RPMI7951 (cell line): ENCODE data around the gene MZT2B. TPM values are rescaled to one million over a fixed set of nuclear protein-coding genes. Genes with fewer than 3 reads are reported as not detected.
"Not testable (repeated sequence)": the region's sequence is repeated elsewhere in the genome, so short reads cannot be mapped to it uniquely, and the experiment has no call there.

Experiments used
- DNase-seq: peaks from one replicate; pipeline ENCODE4 v3.0.0-alpha.2; 2012; ENCODE audit warnings: low read depth
- total RNA-seq: library from RNA; depleted of rRNA; stranded (reverse); fragments of >200 nt; shearing (Covaris generic); gene quantifications from 2 replicates; pipeline ENCODE4 v1.2.3, GENCODE V29; 2014

Gene MZT2B
- total RNA-seq, 1 experiment from 2014 or later, result 192 TPM

DNA sequence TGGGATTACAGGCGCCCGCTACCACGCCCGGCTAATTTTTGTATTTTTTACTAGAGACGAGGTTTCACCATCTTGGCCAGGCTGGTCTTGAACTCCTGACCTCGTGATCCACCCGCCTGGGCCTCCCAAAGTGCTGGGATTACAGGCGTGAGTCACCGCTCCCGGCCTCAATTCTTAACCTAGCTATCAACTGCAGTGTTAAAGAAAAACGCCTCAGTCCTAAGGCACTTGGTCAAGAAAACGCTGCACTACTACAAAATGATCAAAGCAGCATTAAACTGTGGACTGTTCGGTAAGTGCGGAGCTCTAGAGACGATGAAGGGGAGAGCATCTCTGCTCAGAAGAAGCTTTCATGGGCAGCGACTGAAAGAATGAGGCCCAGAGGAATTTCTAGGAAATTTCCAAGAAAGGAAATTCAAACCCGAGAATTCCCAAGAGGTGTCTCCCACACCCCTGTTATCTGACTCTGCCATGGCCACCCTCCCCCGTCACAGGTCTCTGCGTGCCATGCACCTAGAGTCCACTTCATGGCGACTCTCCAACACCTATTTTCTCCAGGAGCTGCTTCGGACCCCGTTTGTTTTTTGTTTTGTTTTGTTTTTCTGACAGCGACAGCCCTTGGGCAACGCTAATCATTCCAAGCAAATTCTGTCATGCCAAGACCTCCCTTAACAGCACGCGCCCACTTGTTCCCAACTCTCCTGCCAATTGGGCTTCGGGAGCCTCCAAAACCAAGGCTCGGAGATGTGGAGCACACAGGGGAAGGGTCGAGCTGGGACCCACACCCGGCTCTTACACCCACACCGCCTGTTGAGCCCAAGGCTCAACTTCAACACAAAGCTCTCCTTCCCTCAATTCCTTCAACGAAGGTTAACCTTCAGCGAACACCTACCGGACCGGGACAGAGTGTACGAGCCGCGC is 1.4 kb upstream of the MZT2B start:
- DNase-seq, result peak; percentile 34

DNA sequence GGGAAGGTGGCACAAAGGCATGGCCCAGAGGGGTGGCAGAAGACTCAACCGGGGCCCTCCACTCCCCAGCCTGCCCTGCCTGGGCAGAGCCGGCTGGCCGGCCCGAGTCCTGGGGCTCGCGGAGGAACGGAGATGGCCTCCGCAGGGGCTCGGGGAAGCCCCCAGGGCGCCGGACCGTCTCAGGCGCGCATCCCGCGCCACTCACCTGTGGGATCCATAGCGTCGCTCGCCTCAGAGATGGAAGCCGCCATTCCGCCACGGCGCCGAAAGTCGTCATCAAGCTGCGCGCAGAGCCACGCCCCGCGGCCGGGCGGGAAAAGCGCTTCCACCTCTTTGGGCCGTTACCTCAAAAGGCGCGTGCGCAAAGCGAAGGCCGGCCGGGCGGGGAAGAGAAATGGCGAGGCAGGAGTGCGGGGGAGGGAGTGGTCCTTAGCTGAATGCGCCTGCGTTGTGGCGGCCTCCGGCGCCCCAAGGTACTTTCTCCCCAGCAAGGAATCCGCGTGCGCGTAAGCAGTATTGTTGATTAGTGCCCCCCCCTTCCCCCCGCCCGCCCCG is 660 bp upstream of the MZT2B start, which contains the start of gene SMPD4:
Gene SMPD4 (minus strand): TSS at position 278 of the 555 bp plus-strand sequence. CDS start 5,010 bp downstream, outside the sequence.
- DNase-seq, result peak; percentile 93

DNA sequence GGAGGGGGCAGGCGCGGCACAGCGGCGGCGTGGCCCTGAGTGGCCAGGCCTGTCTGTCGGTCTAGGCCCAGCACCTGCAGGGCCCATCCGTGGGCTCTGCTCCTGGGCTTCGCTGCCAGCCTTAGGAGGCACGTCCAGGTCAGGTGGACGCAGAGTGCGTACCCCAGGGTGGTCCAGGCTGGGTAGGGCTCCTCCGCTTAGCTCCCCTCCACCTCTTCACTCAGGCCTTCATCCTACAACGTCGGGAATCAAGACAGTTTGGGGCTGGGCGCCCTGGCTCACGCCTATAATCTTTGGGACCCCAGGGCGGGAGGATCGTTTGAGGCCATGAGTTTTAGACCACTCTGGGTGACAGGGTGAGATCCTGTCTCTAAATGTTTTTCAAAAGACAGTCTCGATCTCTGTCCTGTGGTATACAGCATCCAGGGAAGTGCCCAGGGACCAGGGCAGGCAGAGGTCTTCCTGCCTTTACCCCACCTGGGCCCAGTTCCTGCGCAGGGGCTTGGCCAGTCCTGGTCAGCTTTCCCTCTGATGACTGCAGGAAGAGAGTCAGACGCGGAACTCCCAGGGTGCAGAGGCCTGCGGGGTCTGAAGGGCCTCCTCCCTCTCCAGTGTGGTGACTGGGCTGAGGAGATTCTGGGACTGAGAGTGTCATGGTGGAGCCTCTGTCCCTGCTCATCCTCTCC is 907 bp downstream of the MZT2B start:
- DNase-seq, result peak; percentile 9

DNA sequence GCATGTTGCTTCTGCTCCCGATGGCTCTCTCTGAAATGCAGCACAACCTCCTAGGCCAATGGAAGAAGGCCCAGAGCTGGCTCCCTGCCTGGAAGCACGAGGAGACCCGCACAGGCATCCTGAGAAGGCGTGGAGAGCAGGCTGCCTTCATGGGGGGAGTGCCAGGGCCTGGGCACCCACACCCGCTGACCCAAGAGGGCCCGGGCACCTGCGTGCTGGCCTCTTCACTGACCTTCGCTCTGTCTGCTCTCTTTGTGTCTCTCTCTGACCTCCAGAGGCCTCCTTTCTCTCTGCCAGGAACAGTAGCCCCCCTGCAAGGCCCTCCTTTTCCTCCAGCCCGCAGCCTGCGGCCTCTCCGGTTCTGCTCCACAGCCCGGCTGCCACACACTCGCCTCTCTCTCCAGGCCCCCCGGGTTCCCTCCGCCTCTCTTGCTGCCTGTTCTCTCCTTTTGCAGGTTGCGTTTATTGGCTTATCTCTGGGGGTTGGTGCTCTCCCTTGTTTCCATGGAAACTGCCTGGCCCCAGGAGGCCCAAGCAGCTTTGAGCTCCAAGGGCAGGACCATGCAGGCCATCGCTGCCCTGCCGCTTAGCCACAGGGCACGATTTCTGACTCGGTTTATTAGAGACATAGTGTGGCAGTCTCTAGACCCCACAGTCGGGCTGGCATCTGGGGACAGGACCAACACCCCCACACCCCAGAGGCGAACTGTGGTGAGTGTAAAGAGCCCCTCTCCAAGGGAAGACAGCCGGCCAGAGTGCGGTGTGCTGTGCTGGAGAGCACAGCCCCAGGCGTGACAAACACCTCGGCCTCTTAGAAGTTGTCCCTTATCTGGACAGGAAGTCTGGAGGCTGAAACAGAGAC is 1.7 kb downstream of the MZT2B start:
- DNase-seq, result no peak

DNA sequence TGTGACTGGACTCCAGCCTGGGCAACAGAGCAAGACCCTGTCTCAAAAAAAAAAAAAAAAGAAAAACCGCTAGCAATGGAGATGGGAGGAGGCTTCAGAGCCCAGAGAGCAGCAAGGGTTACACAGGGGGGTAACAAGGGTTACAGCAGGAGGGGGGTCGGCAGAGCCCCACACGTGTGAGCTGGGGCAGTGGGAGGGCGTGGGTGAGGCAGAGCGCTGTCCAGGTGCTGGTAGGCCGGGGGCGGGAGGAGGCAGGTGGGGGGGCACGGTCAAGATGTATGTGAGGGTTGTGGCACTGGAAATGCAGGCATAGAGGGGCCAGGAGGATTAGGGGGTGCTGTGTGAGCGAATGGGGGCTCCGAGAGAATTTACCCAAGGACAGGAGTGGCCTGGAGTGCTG is 3.4 kb downstream of the MZT2B start:
- DNase-seq, result no peak

DNA sequence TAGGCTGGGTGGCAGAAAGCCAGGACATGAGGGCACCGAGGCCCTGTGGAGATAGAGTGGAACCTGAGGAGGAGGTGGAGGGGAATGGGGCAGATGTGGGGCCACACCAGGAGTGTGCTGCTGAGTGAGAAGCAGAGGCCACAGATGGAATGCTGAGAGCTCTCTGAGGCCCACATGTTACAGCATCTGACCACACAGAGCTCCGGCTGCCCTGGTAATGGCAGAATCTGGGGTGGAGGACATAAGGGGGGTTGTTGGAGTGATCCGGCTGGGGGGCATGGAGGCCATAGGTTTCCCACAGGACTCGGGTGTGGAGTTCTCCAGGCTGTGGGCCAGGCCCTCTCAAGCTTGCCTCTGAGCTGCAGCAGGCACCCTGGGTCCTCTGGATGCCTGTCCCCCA is 3.8 kb downstream of the MZT2B start:
- DNase-seq, result no peak

DNA sequence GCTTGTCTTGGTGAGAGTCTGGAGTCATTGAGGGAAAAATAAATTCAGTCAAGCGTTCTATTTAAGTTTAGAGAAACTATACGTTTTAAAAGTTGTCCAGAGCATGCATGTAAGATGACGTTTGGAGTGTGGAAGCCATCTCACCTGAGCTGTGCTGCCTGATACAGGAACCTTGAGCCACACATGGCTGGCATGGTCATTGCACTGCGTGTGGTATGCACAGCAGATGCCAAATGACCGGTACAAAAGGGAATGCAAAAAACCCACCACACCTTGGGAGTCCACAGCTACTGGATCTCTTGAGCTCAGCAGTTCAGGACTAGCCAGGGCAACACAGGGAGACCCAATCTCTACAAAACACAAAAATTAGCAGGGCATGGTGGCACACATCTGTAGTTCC is 4.3 kb downstream of the MZT2B start:
- DNase-seq, result no peak

DNA sequence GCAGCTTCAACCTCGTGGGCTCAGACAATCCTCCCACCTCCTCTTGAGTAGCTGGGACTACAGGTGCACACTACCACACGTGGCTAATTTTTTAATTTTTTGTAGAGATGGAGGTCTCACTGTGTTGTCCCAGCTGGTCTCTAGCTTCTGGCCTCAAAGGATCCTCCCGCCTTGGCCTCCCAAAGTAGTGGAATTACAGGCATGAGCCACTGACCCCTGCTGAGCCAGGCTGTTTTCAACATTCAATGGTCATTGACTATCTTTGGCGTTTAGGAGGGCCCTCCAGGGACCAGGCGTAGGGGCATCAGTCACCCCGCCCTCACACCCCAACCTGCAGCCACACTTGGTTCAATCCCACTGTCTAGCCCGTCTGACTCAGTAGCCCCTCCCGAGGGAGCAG is 5.2 kb downstream of the MZT2B start:
- no peak for DNase-seq

DNA sequence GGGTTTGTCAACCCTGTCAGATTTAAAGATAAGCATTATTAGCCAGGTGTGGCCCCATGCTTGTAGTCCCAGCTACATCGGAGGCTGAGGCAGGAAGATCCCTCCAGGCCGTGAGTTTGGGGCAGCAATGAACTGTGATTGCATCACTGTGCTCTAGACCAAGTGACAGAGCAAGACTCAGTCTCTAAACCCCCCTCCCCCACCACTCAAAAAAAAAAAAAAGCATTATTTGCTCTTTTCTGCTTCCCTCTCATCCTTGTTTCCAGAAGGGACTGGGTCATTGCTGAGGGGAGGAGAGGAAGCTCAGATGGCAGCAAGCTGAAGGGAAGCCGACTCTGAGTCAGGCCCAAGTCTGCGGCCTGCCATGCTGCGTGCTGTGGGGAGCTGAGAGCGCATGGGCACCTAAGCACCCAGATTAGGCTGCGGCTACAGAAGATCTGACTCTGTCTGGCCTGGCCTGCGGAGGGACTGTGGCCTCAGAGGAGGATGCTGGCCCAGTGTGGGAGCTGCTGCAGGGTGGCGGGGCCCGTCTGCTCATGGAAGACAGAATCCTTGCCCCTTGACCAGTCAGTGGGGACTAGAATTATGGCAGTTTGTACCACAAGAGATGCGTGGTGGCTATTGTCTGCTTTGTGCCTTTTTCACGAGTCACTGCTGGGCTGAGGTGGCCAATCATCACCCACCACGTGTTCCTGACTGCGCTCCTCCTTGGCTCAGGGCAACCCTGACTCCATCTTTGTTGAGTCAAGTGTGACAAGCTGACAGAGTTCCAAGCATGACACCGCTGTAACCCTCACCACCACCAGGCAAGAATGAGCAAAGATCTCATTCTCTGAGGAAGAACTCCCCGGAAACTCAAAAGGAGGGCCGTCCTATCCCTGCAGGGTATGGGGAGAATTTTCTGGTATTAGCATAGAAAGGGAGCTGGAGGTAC is 6.1 kb downstream of the MZT2B start:
- not testable (repeated sequence) for DNase-seq

DNA sequence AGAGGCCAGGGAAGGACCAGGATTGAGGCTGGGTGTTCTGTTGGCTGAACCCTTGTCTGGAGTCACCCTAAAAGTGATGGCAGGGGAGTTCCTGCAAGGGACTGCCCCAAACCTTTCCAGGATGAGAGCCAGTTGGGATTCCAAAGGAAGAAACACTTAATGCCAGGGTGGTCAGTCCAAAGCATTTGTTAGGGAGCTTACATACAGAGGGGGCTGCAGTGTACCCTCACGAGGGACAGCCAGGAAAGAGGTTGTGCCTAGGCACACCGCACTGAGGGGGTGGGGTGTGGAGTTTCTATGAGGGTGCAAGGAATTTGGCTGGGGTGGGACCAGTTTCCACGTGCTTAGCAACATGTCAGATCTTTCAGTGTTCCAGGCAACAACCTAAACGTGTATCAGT is 6.9 kb downstream of the MZT2B start:
- not testable (repeated sequence) for DNase-seq

DNA sequence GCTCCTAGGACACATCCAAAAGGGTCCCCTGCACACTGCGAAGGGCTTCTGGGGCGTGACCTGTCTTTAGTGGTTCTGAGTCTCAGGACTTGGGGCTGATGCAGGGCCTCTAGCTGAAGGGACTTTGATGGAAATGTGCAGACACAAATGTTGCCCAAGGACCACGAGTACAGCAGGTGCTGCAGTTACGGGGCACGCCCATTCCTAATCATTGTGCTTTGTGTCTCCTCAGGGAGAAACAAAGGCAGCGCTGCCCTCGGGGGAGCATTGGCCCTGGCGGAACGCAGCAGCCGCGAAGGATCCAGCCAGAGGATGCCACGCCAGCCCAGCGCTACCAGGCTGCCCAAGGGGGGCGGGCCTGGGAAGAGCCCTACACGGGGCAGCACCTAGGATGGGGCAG is 8.2 kb downstream of the MZT2B start:
- no peak for DNase-seq

DNA sequence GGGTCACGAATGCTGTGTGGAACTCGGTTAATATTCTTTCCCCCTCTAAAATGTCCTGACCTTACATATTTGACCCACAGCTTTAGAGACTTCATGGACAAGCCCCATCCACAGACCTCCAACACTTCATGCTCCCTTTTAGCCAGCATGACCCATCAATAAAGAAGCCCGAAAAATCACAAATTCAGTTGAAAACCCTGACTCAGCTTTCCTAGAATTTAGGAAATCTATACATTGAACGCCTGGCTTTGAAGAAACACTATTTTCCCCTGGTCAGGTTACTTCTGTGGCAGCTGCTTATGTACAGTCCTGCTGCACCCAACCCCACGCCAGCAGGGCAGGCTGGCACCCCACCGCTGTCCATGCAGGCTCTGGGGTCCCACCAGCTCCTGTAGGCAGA is 9.3 kb downstream of the MZT2B start:
- not testable (repeated sequence) for DNase-seq

DNA sequence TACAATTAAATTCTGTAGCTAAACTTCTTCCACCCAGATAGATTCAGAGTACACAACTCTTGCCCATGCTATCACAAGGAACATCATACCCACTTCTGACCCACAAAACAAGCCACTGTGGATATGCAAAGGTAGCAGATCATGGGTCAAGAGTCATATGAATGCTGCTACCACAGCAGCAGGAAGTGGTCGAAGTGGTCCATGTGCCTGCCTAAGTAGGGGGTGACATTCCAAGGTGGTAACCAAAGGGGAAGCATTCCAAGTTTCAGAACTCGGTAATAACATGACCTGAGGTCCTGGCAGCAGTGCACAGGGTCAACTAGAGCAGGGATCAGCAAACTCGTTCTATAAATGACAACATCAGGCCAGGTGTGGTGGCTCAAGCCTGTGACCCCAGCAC is 10.4 kb downstream of the MZT2B start:
- not testable (repeated sequence) for DNase-seq

DNA sequence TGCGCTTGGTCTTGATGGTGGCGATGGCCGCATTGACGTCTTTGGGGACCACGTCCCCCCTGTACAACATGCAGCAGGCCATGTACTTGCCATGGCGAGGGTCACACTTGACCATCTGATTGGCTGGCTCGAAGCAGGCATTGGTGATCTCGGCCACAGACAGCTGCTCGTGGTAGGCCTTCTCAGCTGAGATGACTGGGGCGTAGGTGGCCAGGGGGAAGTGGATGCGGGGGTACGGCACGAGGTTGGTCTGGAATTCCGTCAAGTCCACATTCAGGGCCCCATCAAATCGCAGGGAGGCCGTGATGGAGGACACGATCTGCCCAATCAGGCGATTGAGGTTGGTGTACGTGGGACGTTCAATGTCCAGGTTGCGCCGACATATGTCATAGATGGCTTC is 11.8 kb downstream of the MZT2B start:
- not testable (repeated sequence) for DNase-seq

DNA sequence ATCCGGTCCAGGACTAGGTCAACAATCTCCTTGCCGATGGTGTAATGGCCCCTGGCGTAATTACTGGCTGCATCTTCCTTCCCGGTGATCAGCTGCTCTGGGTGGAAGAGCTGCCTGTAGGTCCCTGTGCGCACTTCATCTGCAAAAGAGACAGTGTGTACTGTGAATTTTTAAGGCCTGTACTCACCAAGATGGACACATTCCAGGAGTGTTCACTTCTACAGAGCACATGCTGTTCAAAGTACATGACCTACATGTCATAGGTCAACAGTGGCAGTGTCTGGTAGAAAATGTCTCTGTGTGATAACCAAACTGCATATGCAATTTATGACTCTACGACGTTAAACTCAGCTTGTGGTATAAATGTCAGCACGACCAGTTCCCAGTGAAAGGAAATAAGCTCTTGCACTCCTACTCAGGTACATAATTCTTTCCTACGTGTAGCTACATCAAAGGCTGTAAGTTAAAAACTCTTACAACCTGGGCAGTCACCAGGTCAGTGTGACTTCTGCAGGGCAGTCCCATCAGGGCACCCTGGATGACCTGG is 13.1 kb downstream of the MZT2B start:
- not testable (repeated sequence) for DNase-seq

DNA sequence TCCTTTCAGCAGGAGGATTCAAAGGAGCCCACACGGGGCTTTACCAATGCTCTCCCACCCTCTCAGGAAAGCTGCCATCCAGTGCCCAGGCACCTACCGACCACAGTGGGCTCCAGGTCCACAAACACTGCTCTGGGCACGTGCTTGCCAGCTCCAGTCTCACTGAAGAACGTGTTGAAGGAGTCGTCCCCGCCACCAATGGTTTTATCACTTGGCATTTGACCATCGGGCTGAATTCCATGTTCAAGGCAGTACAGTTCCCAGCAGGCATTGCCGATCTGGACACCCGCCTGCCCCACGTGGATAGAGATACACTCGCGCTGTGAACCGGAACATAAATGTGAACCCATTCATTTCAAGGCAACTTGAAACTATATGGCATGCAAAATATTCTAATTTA is 14.0 kb downstream of the MZT2B start:
- DNase-seq, result not testable (repeated sequence)

DNA sequence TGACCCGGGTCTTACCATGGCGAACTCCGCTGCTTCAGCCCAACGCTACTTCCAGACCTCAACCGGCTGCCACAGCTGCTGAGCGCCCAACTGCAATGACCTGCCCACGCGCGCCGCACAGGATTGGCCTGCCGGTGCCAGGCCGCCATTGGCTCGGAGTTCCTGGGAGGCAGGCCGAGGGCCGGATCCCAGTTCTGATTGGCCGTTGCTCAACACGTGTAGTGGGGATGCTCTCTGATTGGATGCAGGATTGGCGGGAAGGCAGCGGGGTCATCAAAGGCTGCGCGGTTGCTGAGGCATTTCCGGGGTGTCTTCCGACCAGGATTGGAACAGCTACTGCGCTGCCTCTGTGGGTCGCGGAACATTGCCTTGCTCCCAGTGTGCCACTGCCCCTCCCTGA is 16.3 kb downstream of the MZT2B start, which contains the start of gene TUBA3E:
Gene TUBA3E (minus strand): TSS at position 97 of the 400 bp plus-strand sequence. CDS start 79 bp downstream, at position 18.
- DNase-seq, result no peak

DNA sequence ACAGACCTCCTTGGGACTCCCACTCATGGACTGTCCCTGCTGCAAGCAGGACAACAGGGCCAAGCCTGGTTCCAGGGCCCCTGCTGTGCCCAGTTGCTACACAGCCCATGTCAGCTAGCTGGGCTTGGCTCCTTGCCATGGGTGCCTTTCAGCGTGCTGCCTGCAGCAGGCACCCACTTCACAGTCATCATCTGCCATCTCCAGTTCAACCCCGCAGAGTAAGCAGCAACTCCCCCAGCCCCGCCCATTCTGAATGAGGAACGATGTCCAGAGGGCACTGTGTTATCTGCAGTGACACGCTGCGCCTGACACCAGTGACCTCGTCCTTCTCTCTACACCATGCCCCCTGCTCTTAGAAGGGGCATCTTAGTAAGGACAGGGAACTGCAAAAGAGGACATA is 20.5 kb downstream of the MZT2B start:
- not testable (repeated sequence) for DNase-seq

DNA sequence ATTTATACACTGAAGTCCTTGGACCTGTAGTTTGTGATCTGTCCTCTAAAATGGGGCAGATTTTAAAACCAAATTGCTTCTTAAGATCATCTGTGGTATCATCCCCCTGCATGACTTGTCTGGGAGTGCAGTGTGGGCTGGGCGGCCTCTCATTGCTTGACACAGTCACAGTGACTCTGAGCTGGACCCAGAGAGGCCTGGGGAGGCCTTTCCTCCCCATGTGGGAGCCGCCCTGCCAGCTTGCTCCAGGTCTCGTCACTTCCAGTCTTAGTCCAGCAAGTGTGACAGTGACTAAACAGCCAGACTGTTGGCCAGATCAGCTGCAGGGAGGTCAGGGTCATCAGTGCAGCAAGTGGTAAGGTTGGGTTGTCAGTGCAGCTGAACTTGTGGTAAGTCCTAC is 21.1 kb downstream of the MZT2B start:
- not testable (repeated sequence) for DNase-seq

DNA sequence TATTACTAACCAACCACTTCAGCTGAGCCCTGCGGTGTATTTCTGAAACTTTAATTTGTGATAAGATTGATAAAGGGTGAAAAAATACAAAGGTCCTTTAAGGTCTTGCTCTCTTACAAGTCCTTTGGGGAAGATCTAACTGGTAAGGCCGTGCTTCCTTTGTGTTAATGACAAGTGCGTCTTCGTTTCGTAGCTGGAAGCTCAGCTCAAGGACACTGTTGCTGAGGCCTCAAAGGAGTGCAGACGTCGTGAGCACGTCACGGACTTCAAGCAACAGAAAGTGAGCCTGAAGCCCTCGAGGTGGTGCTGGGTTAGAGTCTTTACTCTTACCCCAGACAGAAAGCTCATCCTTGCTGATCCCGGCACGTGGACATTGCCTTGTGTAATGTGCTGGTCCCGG is 25.0 kb downstream of the MZT2B start:
- not testable (repeated sequence) for DNase-seq
